Subcutaneous adipose tissue (tissue), 4 donors: ENCODE measurements around the gene MAP4K5. TPM values are rescaled to one million over a fixed set of nuclear protein-coding genes. Genes with fewer than 3 reads are reported as not detected.

Experiments used
- CTCF ChIP-seq: fragments of 450-650 bp; IDR thresholded peaks from one replicate; pipeline ENCODE4 v1.5.1; 2016; ENCODE audit warnings: low read depth, mild to moderate bottlenecking, control low read depth, antibody characterized with exemption, moderate library complexity
- total RNA-seq, 4 donors: library from RNA; depleted of rRNA; stranded (reverse); fragments of >200 nt; gene quantifications; one replicate each; pipeline ENCODE4 v1.1.0, GENCODE V29; 2016

Gene MAP4K5
- total RNA-seq: 100 to 1,000 TPM in 3 of 4 donors, 10 to 100 TPM in 1; 78.3 to 139 (median 120) TPM

- no peak for TF ChIP-seq CTCF
Observed at GRCh38 chr14:50532502-50533240, at the start of gene MAP4K5. MAP4K5 (minus strand) TSS chr14:50532569; CDS start chr14:50532049, 520 bp downstream.

- TF ChIP-seq CTCF: no peak
Observed at GRCh38 chr14:50578433-50578832, 46.1 kb upstream of the MAP4K5 start.

GRCh38 chr14:50577982-50578381 is 45.6 kb upstream of the MAP4K5 start:
- no peak for TF ChIP-seq CTCF

GRCh38 chr14:50575769-50576168 is 43.4 kb upstream of the MAP4K5 start:
- TF ChIP-seq CTCF: no peak

GRCh38 chr14:50573862-50574261 is 41.5 kb upstream of the MAP4K5 start:
- no peak for TF ChIP-seq CTCF

- no peak for TF ChIP-seq CTCF
Observed at GRCh38 chr14:50569714-50570274, 37.4 kb upstream of the MAP4K5 start.

- TF ChIP-seq CTCF: no peak
Observed at GRCh38 chr14:50562841-50563240, 30.5 kb upstream of the MAP4K5 start.
